Stimulated activated memory B cell treated with anti-CD40 and anti-IgM and Interleukin-4, amounts not matched to agents 10 μg/mL and 1 μg/mL and 100 μg/mL, for 72 hours (primary cell): Measurements from ENCODE around the gene ZSCAN20.
"Not testable (repeated sequence)": the region's sequence is repeated elsewhere in the genome, so short reads cannot be mapped to it uniquely, and the experiment has no call there.

ENCODE experiments used
- ATAC-seq: fragments of 150-1000 bp; cut with Tn5 transposase; 2 replicates; pipeline ENCODE4 v1.10.0; 2021
- H3K27ac Mint-ChIP-seq: one replicate; pipeline ENCODE4 v1.8.0; 2022; ENCODE audit warnings: mild to moderate bottlenecking, mixed read lengths
- H3K27me3 Mint-ChIP-seq: one replicate; pipeline ENCODE4 v1.8.0; 2022; ENCODE audit warnings: mixed read lengths
- H3K36me3 Mint-ChIP-seq: one replicate; pipeline ENCODE4 v1.8.0; 2022; ENCODE audit warnings: mixed read lengths
- H3K4me1 Mint-ChIP-seq: one replicate; pipeline ENCODE4 v1.8.0; 2022; ENCODE audit warnings: mixed read lengths
- H3K4me3 Mint-ChIP-seq: one replicate; pipeline ENCODE4 v1.8.0; 2022; ENCODE audit warnings: mild to moderate bottlenecking, moderate library complexity, mixed read lengths
- H3K9me3 Mint-ChIP-seq: one replicate; pipeline ENCODE4 v1.8.0; 2022; ENCODE audit warnings: mixed read lengths

ZSCAN20 gene

DNA sequence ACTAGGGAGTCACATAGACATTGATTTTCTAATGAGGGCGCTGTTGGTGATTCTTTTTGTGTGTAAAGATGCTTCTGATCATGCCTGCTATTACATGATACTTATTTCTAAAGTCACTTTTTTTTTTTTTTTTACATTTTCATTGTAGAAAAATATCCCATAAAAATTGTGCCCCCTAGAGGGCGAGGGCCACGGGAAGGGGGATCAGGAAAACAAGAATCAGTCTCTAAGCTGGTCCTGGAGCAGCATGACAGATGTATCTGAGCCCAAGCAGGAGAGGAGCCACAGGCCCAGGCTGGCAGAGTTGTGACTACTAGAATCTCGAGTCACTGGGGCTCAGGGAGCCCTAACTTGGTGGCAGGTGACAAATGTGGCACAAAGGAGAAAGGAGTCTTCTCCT lies 28.1 kb downstream of the ZSCAN20 start:
- no peaks in the 10 kb centered on the region for H3K27me3 Mint-ChIP-seq
- ATAC-seq: no peak
- H3K36me3 Mint-ChIP-seq: peaks cover 30% of the 10 kb centered on the region
- peaks cover 14% of the 10 kb centered on the region for H3K9me3 Mint-ChIP-seq
- H3K4me1 Mint-ChIP-seq: peaks cover 7% of the 10 kb centered on the region
- no peak overlapping the region for H3K27ac Mint-ChIP-seq
- H3K4me3 Mint-ChIP-seq: no peak overlapping the region

DNA sequence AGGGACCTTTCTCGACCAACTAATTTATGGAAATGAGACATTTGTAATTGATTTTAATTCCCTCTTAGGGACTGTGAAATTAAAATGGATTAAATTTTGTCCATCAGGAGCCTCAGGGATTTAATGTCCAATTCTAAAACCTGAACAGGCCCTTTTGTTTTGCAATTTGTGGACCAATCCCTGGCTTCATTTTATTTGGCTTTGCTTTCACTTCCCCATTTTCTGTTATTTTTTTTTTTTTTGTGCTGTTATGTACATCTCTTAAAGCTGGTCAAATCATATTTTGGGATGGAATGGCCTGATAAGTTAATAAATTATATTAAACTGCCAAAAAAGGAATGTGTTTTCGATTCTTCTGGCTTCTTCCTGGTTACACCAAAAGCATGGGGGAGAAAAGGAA lies 28.9 kb downstream of the ZSCAN20 start:
- Mint-ChIP-seq H3K4me3 (no peak overlapping the region), H3K27me3 (no peaks in the 10 kb centered on the region), H3K36me3 (peaks cover 26% of the 10 kb centered on the region), H3K4me1 (peaks cover 7% of the 10 kb centered on the region), H3K27ac (no peak overlapping the region), H3K9me3 (peaks cover 12% of the 10 kb centered on the region)
- ATAC-seq: no peak

DNA sequence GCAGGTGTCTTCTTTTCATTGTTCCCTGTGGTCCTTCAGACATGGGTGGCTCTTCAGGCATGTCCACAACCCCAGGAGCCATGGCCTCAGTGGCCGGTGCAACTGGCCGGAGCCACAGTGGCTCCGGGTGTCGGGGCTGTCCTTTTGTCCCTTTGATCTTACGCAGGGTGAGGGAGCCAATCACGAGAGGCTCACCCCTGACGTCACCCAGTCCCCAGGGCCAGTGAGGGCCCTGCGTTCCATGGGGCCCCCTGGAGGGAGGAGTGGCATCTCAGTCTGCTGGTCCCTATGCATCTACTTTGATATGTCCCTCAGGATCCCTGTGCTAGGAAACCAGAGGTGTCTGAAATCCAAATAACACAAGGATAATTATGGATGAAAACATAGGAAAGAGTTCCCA lies 29.3 kb downstream of the ZSCAN20 start:
- Mint-ChIP-seq H3K9me3 (peaks cover 11% of the 10 kb centered on the region), H3K27ac (no peak overlapping the region), H3K36me3 (peaks cover 25% of the 10 kb centered on the region), H3K4me1 (peaks cover 7% of the 10 kb centered on the region), H3K27me3 (no peaks in the 10 kb centered on the region), H3K4me3 (no peak overlapping the region)
- ATAC-seq: no peak

DNA sequence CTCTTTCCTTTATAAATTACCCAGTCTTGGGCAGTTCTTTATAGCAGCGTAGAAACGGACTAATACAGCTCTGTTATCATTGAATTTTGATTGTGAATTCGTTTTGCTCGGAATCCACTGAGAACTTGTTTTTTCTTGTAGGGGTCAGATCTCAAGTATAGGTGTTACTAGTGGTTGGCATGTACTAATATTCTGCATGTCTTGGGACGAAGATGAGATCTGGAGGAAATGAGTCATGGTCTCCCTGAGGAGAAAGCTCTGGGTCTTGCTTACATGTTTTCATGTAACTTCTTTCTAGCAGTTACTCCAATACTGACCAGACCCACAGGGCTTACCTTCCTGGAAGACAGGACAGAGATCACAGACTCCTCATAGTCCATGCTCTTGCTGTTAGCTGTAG lies 30.3 kb downstream of the ZSCAN20 start:
- Mint-ChIP-seq H3K27ac (no peak overlapping the region), H3K9me3 (peaks cover 3% of the 10 kb centered on the region), H3K4me3 (no peak overlapping the region), H3K4me1 (peaks cover 7% of the 10 kb centered on the region), H3K36me3 (peaks cover 16% of the 10 kb centered on the region), H3K27me3 (peaks cover 1% of the 10 kb centered on the region)
- ATAC-seq: no peak

DNA sequence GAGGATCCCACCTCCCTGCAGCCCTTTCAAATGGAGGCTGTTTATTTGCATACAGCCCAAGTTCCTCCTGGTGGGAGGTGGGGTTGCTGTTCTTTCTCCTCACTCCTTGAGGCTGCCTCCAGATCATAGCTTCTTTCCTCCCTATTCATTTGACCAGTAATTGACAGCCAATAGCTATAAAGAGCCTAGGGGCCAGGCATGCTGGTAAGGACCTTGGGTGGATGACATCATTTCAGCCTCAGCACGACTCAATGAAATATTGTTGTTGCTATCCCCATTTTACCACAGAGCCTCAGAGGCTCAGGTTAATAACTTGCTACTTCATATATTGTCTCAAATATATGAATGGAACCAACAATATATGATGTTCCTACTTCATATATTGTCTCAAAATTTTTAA lies 31.1 kb downstream of the ZSCAN20 start:
- no peak overlapping the region for H3K27ac Mint-ChIP-seq
- peaks cover 8% of the 10 kb centered on the region for H3K27me3 Mint-ChIP-seq
- H3K4me3 Mint-ChIP-seq: no peak overlapping the region
- peaks cover 2% of the 10 kb centered on the region for H3K9me3 Mint-ChIP-seq
- peaks cover 15% of the 10 kb centered on the region for H3K36me3 Mint-ChIP-seq
- peaks cover 7% of the 10 kb centered on the region for H3K4me1 Mint-ChIP-seq
- ATAC-seq: no peak

DNA sequence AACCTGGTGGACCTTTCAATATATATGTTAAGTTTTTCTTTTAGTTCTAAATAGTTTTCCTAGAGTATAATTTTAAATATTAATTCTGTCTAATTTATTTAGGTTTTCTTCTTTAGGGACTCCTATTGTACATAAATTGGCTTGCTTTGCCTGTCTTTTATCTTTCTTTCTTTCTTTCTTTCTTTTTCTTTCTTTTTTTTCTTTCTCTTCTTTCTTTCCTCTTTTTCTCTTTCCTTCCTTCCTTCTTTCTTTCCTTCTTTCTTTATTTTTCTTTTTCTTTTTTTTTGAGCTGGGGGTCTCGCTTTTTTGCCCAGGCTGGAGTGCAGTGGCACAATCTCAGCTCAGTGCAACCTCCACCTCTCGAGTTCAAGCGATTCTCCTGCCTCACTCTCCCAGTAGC lies 35.2 kb downstream of the ZSCAN20 start:
- no peak for ATAC-seq
- Mint-ChIP-seq H3K27me3 (peaks cover 16% of the 10 kb centered on the region), H3K36me3 (peaks cover 5% of the 10 kb centered on the region), H3K27ac (no peak overlapping the region), H3K4me1 (no peaks in the 10 kb centered on the region), H3K9me3 (no peaks in the 10 kb centered on the region), H3K4me3 (no peak overlapping the region)

DNA sequence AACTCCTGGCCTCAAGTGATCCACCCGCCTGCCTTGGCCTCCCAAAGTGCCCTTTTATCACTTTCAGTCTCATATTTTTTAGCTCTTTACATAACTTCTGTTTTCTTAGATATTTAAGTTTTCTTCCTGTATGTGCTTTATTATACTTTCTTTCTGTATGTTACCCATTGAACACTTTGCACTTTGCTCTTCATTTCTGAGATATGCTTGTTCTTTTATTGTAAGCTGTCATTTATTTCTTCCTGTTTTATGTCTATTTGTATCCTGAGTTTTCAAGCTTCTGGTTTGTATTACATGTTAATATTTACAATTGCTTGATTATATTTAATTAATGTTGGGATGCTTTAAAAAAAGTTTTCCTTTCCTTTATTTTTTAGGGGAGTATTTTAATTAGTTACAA lies 35.7 kb downstream of the ZSCAN20 start:
- ATAC-seq: no peak

DNA sequence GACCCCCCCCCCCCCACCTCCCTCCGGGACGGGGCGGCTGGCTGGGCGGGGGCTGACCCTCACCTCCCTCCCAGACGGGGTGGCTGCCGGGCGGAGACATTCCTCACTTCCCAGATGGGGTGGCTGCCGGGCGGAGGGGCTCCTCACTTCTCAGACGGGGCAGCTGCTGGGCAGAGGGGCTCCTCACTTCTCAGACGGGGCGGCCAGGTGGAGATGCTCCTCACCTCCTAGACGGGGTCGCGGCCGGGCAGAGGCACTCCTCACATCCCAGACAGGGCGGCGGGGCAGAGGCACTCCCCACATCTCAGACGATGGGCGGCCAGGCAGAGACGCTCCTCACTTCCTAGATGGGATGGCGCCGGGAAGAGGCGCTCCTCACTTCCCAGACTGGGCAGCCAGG lies 36.8 kb downstream of the ZSCAN20 start:
- not testable (repeated sequence) for H3K27ac Mint-ChIP-seq, H3K36me3 Mint-ChIP-seq, H3K4me3 Mint-ChIP-seq, H3K4me1 Mint-ChIP-seq, ATAC-seq, H3K9me3 Mint-ChIP-seq
- H3K27me3 Mint-ChIP-seq: peaks cover 16% of the 10 kb centered on the region

More for the DNA sequence above, 35.7 kb downstream of the ZSCAN20 start:
- Mint-ChIP-seq H3K4me1 (no peaks in the 10 kb centered on the region), H3K36me3 (peaks cover 5% of the 10 kb centered on the region), H3K27ac (no peak overlapping the region), H3K9me3 (peaks cover under 1% of the 10 kb centered on the region), H3K27me3 (peaks cover 16% of the 10 kb centered on the region), H3K4me3 (no peak overlapping the region)

DNA sequence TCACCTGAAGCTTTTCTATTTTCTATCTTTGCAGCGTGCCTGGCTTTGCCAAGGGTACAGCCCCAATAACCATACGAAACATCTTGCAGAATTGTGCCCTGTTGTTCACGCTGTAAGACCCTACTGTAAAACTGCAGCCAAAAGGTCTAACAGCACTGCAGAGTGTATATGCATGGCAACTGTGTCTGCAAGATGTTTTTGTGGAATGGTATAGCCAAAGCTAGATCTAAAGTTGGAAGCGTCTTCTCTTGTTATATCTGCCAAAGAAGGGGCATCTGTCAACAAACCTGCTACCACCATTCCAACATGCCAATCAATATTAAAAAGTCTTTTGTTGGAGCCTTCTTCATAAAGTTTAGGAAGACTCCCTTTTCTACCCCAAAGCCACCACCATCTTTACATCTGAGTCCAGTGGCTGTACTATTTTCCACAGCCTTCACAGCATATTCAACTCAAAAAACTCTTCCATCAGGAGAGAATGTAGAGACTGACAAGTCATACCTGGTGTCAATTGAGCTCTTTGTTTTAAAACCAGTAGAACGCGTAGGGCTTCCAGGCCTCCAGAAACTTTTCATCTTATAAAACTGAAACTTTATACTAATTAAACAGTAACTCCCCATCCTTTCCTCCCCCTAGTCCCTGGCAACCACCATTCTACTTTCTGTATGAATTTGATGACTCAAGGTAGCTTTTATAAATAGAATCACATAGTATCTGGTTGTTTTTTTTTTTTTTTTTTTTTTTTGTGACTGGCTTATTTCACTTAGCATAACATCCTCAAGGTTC lies 40.0 kb downstream of the ZSCAN20 start:
- H3K4me1 Mint-ChIP-seq: no peaks in the 10 kb centered on the region
- H3K27ac Mint-ChIP-seq: no peak overlapping the region
- H3K9me3 Mint-ChIP-seq: peaks cover 5% of the 10 kb centered on the region
- H3K27me3 Mint-ChIP-seq: peaks cover 36% of the 10 kb centered on the region
- H3K36me3 Mint-ChIP-seq: peaks cover 5% of the 10 kb centered on the region
- no peak for ATAC-seq
- no peak overlapping the region for H3K4me3 Mint-ChIP-seq

DNA sequence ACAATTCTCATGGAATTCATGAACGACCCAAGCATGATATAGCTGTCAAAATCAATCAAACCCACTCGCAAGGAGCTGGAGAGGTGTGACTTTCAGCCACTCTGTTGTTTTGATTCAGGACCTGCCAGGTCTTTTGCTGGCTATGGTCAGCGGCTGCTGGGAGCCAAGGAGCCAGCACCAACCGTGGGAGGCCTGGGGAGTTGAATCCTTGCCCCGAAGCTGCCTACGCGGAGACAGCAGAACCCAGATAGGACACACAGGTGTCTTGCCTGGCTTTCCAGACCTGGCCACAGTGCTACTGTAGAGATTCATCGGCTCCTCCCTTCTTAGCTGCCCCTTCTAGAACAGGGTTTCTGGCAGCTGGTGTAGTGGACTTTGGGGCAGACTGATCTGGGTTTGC lies 42.7 kb downstream of the ZSCAN20 start:
- no peak for ATAC-seq
- Mint-ChIP-seq H3K36me3 (no peaks in the 10 kb centered on the region), H3K4me1 (no peaks in the 10 kb centered on the region), H3K4me3 (no peak overlapping the region), H3K9me3 (peaks cover 5% of the 10 kb centered on the region), H3K27ac (no peak overlapping the region), H3K27me3 (peaks cover 48% of the 10 kb centered on the region)

DNA sequence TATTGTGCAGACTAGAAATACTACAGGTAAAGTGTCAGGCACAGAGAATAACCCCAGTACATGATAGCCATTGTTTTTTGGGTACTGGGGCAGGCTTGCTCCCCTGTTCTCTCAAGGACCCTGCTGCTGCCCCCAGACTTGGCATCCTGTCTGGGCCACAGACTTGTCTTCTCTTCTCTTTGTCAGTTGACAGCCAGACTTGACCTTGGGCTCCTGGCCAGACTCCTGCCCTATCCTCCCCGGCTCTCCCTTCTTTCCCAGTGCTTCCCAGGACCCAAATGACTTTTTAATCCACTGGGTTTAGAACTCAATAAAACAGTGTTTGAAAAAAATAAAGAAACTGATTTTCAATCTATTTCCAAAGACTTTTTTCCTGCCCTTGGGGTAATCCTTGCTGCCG lies 43.2 kb downstream of the ZSCAN20 start:
- Mint-ChIP-seq H3K36me3 (no peaks in the 10 kb centered on the region), H3K27me3 (peaks cover 53% of the 10 kb centered on the region), H3K9me3 (peaks cover 5% of the 10 kb centered on the region), H3K4me1 (no peaks in the 10 kb centered on the region), H3K27ac (no peak overlapping the region), H3K4me3 (no peak overlapping the region)
- ATAC-seq: no peak

DNA sequence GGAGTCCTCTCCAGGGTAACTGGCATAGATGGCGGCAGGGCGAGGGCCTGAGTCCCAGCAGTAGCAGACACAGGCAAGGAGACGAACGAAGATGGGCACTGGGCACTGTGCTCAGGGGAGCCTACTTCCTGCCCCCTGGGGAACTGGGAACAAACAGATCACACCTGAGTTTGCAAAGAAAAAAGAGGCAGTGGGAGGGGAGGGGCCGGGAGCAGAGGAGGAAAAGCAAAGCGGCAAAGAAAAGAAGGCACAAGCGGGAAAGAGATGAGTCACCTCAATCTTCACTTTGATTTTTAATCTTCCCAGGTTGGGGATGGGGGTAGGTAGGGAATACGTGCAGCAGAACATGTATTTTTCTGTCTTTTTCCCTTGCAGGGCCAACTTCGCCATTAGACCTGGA lies 44.0 kb downstream of the ZSCAN20 start:
- Mint-ChIP-seq H3K9me3 (peaks cover 5% of the 10 kb centered on the region), H3K36me3 (no peaks in the 10 kb centered on the region), H3K27me3 (peaks cover 59% of the 10 kb centered on the region), H3K4me3 (no peak overlapping the region), H3K4me1 (no peaks in the 10 kb centered on the region), H3K27ac (no peak overlapping the region)
- ATAC-seq: no peak

DNA sequence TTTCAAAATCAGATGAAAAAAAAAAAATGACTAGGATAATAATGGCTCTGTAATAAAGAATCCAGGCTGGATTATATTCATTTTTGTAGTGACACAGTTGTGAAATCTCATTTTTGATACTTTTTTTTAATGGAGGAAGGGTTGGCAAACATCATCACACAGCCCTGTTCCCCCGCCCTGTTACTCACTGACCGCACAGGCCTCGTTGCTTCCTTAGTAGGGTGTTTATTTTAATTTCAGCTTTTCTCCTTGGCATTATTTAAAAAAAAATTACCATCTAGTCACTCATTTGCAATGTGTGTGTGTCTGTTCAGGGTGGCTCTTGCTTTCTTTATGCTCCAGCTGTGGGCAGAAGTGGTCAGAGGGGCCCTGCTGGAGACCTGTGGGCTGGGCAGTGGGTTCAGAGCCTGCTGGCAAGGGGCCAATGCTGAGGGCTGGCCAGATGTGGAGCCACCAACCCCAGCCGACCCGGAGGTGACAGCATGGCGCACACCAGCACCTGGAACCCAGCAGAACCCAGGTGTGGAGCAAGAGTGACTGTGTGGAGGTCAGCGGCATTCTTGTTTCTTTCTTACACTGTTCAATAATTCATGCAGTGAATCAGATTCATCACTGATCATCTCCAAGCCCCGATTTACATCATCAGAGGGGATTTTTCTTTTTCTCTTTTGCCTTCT lies 44.6 kb downstream of the ZSCAN20 start:
- no peak for ATAC-seq
- Mint-ChIP-seq H3K9me3 (peaks cover 5% of the 10 kb centered on the region), H3K4me1 (no peaks in the 10 kb centered on the region), H3K27me3 (peaks cover 57% of the 10 kb centered on the region), H3K36me3 (no peaks in the 10 kb centered on the region), H3K4me3 (no peak overlapping the region), H3K27ac (no peak overlapping the region)

DNA sequence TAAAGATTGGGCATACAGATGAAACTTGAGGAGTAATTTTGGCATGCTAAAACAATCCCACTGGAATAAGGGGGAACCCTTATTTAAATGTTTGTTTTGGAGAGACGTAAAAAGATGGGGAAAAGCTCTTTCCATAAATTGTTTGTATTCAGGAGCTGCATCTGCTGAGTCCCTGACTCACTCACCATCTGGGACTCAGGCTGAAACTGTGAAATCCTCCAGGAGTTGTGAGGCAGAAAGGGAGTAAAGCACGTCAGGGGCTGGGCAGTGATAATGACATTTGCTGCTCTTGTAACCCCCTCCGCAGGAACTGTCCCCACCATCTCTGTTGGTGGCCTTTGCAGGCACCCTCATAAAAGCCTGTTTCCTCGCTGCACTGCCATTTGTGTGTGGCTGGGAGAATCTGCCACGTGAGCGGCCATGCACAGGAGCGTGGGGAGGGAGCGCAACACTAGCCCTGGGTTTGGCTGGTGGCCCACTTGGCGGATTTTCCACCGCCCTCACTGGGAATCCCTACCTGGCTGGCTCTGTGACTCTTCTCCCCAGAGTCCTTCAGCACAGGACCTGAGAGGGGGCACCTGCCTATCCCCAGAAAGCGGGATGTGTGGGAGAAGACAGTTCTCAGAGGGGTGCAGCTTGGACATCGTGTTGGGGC lies 45.3 kb downstream of the ZSCAN20 start:
- Mint-ChIP-seq H3K4me1 (no peaks in the 10 kb centered on the region), H3K9me3 (peaks cover 5% of the 10 kb centered on the region), H3K27ac (no peak overlapping the region), H3K27me3 (peaks cover 61% of the 10 kb centered on the region), H3K4me3 (no peak overlapping the region), H3K36me3 (no peaks in the 10 kb centered on the region)
- no peak for ATAC-seq

DNA sequence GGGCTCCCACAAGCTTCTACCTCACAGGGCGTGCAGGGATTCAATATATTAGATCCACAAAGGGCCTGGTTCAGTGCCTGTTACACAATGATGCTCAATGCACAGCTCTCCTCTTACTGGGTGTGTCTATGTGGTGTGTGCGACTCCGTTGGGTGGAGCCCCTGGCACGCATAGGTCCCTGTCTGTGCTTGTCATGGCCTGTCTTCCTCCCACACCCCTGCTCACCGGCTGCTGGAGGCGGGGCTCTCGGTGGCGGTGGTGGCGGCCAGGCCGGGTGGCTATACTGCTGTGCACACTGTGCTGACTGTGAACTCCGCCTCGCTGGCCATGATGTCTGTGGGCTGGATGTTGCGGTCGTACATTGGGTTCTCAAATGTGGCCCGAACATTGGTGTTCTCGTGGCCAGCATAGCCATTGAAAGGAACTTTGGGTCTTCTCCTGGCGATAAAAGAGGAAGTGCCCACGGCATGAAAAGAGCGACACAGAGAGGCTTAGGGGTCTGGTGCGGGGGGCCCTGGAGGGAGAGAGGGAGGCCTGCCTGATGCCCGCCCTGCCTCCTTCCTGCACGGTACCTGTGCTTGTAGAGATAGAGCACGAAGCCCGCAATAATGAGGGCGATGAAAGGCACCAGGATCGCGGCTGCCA lies 46.9 kb downstream of the ZSCAN20 start:
- H3K4me3 Mint-ChIP-seq: no peak overlapping the region
- peaks cover 77% of the 10 kb centered on the region for H3K27me3 Mint-ChIP-seq
- H3K4me1 Mint-ChIP-seq: no peaks in the 10 kb centered on the region
- no peaks in the 10 kb centered on the region for H3K9me3 Mint-ChIP-seq
- H3K36me3 Mint-ChIP-seq: no peaks in the 10 kb centered on the region
- ATAC-seq: no peak
- no peak overlapping the region for H3K27ac Mint-ChIP-seq
